ENCODE data around the gene OSER1.

The OSER1 gene

DNA sequence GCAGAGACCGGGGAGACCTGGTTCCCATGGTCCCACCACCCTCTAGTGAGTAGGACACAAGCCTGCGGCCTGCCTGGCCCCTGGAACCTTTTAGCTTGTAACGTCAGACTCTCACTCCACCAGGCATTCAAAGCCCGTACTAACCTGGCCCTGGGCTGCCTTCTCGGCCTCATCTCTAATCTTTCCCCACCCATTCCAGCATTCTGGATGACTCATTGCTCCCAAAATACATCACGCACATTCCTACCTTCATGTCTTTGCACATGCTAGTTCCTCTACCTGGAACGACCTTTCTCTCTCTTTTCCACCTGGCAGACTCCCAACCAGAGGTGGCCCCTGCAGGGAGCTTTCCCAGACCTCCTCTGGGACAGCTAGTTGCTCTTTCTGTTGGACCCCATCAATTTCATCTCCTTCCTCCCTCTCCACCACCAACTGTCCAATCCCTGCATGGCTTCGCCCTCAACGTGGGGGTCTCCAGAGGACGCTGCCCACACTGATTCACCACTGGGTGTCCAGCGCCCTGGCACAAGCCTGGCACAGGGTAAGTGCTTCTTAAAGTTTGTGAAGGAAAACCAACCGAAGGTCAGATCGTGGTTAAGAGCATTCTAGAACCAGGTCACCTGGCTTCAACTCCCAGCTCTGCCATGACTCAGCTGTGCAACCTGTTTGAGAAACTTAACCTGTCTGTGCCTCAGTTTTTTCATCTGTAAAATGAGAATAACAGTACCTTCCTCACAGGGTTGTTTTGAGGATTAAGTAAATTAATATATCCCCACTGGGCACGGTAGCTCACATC, 58.8 kb downstream of the OSER1 start:
- TF ChIP-seq, protein P1, sequence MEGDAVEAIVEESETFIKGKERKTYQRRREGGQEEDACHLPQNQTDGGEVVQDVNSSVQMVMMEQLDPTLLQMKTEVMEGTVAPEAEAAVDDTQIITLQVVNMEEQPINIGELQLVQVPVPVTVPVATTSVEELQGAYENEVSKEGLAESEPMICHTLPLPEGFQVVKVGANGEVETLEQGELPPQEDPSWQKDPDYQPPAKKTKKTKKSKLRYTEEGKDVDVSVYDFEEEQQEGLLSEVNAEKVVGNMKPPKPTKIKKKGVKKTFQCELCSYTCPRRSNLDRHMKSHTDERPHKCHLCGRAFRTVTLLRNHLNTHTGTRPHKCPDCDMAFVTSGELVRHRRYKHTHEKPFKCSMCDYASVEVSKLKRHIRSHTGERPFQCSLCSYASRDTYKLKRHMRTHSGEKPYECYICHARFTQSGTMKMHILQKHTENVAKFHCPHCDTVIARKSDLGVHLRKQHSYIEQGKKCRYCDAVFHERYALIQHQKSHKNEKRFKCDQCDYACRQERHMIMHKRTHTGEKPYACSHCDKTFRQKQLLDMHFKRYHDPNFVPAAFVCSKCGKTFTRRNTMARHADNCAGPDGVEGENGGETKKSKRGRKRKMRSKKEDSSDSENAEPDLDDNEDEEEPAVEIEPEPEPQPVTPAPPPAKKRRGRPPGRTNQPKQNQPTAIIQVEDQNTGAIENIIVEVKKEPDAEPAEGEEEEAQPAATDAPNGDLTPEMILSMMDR (IDR thresholded peaks at IDR 0.05; ENCODE audit: low read depth, low read length) = no peak
- Histone ChIP-seq H3K9me3 (no peaks in the 10 kb centered on the region), H3K36me3 (no peaks in the 10 kb centered on the region), H3K4me1 (no peaks in the 10 kb centered on the region), H3K27me3 (peaks cover 6% of the 10 kb centered on the region), H3K4me3 (ENCODE audit: low read depth, low read length) (no peak overlapping the region)
- no peak for DNase-seq

DNA sequence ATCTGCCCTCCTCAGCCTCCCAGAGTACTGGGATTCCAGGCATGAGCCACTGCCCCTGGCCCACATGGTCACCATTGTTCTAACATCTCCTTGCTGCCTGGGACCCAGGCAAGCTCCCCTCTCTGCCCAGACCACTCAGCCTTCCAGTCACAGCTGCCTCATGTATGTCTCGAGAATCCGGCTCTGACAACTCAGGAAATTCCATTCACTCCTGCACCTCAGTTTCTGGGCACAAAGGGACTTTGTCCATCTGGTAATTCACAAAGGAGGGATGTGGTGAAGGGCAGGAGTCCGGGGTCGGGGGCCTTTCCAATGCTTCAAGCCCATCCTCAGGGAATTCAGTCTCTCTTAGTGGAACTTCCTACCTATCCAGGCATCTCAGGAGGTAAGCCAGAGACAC, 64.3 kb downstream of the OSER1 start:
- Histone ChIP-seq H3K27me3 (no peaks in the 10 kb centered on the region; the same call in 1 of the 2 replicates), H3K9me3 (no peaks in the 10 kb centered on the region), H3K4me3 (ENCODE audit: low read depth, low read length) (no peak overlapping the region), H3K4me1 (no peaks in the 10 kb centered on the region), H3K36me3 (no peaks in the 10 kb centered on the region)
- no peak for DNase-seq
- TF ChIP-seq, protein P1 (IDR thresholded peaks at IDR 0.05; ENCODE audit: low read depth, low read length) = no peak
